ENCODE data around the gene TTC13.

Gene TTC13

DNA sequence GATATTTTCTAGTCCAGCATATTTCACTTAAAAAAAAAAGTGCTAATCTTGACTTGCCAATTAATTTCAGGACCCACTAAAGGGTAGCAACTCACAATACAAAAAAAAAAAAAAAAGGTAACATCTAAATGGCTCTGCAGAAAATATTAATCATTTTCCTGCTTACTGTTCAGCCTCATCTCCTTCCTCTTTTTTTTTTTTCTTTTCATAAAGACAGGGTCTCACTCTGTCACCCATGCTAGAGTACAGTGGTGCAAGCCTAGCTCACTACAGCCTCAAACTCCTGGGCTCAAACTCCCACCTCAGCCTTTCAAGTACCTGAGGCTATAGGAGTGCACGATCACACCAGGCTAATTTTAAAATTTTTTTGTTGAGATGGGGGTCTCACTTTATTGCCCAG, 30.4 kb downstream of the TTC13 start:
- TF ChIP-seq, protein P1, sequence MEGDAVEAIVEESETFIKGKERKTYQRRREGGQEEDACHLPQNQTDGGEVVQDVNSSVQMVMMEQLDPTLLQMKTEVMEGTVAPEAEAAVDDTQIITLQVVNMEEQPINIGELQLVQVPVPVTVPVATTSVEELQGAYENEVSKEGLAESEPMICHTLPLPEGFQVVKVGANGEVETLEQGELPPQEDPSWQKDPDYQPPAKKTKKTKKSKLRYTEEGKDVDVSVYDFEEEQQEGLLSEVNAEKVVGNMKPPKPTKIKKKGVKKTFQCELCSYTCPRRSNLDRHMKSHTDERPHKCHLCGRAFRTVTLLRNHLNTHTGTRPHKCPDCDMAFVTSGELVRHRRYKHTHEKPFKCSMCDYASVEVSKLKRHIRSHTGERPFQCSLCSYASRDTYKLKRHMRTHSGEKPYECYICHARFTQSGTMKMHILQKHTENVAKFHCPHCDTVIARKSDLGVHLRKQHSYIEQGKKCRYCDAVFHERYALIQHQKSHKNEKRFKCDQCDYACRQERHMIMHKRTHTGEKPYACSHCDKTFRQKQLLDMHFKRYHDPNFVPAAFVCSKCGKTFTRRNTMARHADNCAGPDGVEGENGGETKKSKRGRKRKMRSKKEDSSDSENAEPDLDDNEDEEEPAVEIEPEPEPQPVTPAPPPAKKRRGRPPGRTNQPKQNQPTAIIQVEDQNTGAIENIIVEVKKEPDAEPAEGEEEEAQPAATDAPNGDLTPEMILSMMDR (IDR thresholded peaks at IDR 0.05; ENCODE audit: low read depth, low read length): no peak
- no peak overlapping the region for H3K4me3 ChIP-seq (ENCODE audit: low read depth, low read length)

DNA sequence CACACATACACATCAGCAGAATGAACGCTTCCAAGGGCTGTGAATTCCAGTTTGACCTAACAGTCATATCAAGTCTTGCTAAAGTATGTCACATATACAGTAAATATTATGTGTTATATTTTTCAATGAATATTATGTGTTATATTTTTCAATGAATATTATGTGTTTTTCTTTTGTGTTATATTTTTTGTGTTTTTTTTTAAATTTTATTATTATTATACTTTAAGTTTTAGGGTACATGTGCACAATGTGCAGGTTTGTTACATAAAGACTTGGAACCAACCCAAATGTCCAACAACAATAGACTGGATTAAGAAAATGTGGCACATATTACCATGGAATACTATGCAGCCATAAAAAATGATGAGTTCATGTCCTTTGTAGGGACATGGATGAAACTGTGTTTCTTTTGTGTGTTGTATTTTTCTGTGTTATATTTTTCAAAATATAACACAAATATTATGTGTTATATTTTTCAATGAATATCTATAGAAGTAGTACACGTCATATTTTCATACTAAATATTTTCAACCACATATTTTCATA, 35.5 kb downstream of the TTC13 start:
- TF ChIP-seq, protein P1 (IDR thresholded peaks at IDR 0.05; ENCODE audit: low read depth, low read length): no peak

DNA sequence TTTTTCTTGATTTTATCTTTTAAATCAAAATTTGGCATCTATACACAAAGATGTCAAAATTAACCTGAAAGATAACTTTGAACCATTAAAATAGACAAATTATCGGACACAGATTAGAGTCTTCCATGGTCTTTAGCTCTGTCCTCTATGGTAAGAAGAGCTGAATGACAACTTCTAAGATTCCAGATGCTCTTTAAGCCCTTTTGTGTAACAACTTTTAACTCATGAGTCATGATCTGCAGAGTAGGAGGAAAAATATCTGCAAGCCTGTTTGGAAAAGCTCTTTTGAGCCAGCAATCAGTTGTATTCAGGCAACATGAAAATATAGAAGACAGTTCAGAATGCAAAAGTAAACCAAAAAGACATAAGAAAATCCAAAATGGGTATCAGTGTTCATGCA, 37.8 kb downstream of the TTC13 start:
- TF ChIP-seq, protein P1 (IDR thresholded peaks at IDR 0.05; ENCODE audit: low read depth, low read length): no peak
- no peak overlapping the region for H3K4me3 ChIP-seq (ENCODE audit: low read depth, low read length)

More for the DNA sequence above, 35.5 kb downstream of the TTC13 start:
- H3K4me3 ChIP-seq (ENCODE audit: low read depth, low read length): no peak overlapping the region

DNA sequence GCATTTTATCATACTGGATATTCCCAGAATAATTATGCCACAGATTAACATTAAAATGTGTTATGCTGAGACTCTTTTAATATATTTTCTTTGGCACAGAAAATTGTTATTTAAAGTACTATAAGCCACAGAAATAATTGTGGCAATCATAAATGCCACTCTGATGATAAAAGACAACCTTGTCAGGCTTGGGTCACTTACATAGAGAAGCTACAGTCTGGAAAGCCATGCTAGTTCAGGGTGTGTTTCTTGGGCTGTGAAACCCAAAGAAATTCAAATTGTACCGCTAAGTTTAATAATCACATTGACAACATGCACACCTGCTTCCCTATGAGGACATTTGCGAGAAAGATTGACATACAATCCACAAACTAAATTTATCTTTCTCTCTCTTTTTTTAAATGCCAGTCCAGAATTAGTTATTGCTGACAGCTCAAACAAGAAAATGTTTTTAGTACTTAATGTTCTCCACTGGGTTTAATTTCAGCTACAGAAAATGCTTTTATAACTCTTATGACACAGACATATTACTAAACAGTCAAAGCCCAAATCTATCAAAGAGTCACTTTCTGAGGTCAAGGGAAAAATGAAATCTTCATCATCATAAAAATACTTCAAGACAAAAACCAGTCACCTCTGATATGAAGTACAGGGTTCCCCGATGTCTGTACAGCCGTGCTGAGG, 38.7 kb downstream of the TTC13 start:
- no peak overlapping the region for H3K4me3 ChIP-seq (ENCODE audit: low read depth, low read length)
- TF ChIP-seq, protein P1 (IDR thresholded peaks at IDR 0.05; ENCODE audit: low read depth, low read length): no peak

DNA sequence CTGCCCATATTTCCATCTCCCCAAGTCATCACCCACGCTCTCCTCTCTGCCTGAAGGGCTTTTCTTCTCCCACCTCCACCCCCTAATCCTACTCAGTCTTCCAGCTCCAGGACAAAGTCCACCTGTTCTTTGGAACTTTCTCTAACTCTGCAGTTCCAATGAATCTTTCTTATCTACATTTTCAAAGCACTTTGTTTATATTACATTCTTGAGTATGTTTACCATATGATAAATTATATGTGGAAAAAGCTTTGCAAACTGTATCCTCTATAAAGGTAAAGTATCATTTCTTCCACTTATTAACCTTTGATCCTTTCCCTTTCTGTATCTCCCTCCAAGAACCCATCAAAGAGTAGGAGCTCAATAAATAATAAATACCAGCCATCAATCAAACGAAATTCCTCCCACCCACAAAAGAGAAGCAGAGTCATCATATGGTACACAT, 39.7 kb downstream of the TTC13 start:
- no peak overlapping the region for H3K4me3 ChIP-seq (ENCODE audit: low read depth, low read length)

DNA sequence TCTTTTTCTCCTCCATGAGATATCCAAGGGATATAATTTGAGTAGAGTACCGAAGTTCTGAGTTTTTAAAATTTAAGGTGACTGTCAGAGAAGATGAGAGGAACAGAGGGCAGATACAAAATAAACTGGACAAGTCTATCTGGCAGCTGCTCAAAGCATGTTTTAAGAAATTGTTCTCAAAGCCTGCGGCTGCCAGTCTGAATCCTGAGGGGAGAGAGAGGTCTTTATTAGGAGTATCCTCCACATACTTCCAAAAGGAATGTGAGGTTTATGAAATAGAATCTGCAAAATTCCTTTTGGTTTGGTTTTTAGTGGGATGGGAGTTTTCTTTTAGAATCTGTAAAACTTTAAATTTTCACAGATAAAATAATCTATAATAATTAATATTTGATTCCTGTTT, 41.3 kb downstream of the TTC13 start:
- TF ChIP-seq, protein P1 (IDR thresholded peaks at IDR 0.05; ENCODE audit: low read depth, low read length): no peak
- H3K4me3 ChIP-seq (ENCODE audit: low read depth, low read length): peak overlapping the region; percentile 29

More for the DNA sequence above, 39.7 kb downstream of the TTC13 start:
- TF ChIP-seq, protein P1 (IDR thresholded peaks at IDR 0.05; ENCODE audit: low read depth, low read length): no peak

DNA sequence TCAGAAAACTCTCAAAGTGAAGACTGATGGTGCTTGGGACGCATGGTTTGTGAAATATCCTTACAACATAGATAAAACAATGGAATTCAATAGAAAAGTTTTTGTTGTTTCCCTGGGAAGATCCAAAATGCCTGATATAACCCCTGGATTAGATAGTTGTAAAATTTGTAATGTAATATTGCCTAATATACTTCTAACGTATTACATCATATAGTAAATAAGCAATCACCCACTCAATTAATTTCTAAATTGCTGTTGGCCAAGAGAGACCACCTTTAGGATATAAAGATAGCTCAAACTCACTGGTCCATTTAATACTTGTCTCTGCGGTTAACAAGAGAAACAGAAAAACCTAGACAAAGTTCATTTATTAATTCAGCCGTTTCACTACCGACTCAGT, 42.2 kb downstream of the TTC13 start:
- TF ChIP-seq, protein P1 (IDR thresholded peaks at IDR 0.05; ENCODE audit: low read depth, low read length): no peak
- no peak overlapping the region for H3K4me3 ChIP-seq (ENCODE audit: low read depth, low read length)
